ENCODE measurements around the gene DEUP1.

- TF ChIP-seq CTCF (IDR thresholded peaks at IDR 0.05) (no peak), POLR2A (IDR thresholded peaks at IDR 0.05) (no peak)
Observed at GRCh38 chr11:93288079-93288478, 42.5 kb upstream of the DEUP1 start.
